Measurements from ENCODE around the gene PDE7B. TPM values are rescaled to one million over a fixed set of nuclear protein-coding genes. Genes with fewer than 3 reads are reported as not detected.

PDE7B gene
- total and polyA plus RNA-seq, 2 experiments from 2014 or later, result 3.1 to 6.8 TPM

DNA sequence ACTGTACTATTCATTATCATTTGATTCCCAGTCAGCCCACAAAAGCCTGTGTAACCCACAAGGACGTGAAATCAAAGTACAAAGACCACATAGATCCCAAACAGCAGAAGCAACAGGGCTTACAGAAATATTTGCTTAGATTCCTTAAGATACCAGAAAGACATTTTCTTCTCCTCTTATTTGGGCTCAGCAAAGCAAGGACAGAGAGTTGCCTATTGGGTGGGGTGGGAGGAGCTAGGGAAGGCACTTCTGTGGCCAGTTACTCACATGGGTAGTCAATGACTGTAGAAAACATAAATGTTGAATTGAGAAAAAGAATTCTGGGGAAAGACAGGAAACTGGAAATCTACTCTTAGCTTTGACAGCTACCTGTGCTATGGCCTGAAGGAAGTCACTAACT, 19.8 kb downstream of the PDE7B start:
- Histone ChIP-seq H2AFZ (peak overlapping the region; percentile 57), H3K9ac (peak overlapping the region; percentile 32)
- in situ Hi-C loops (cut with MboI), result no loop called here

DNA sequence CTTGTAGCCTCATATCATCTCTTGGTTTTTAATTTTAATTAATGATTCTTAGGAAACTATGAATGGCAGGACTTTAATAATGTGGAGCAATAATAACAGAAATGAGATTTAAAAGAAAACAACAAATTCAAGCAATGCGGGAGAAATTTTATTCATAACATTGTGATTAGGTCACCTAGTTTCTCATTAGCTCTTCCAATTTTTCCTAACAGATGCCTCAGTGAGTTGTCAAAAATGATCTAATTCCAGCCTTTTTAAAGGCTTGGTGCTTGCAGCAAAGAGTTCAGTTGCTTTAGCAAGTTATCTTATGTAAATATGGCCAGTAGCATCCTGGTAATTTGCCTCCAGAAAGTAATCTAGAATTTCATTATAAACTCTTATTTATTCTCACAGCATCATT, 20.4 kb downstream of the PDE7B start:
- Histone ChIP-seq H3K4me3 (0 out of 2 replicates have a peak overlapping the region, but pooled peaks have one; percentile 11), H3K9ac (peak overlapping the region; percentile 32), H3K9me3 (ENCODE audit: low read depth) (no peaks in the 10 kb centered on the region), H4K20me1 (ENCODE audit: insufficient read depth) (no peaks in the 10 kb centered on the region), H2AFZ (0 out of 2 replicates have a peak overlapping the region, but pooled peaks have one; percentile 57), H3K79me2 (ENCODE audit: insufficient read depth) (no peaks in the 10 kb centered on the region), H3K9me2 (ENCODE audit: insufficient read depth) (no peaks in the 10 kb centered on the region), H3K36me3 (ENCODE audit: low read depth) (no peaks in the 10 kb centered on the region), H3K4me1 (ENCODE audit: insufficient read depth) (peaks cover 28% of the 10 kb centered on the region), H3F3A (ENCODE audit: insufficient read depth) (peaks cover 17% of the 10 kb centered on the region), H3K27ac (peak overlapping the region; percentile 85), H3K4me2 (ENCODE audit: unreplicated experiment) (peak overlapping the region; percentile 74), H3K27me3 (replicated peaks; ENCODE audit: insufficient read depth) (no peaks in the 10 kb centered on the region)
- WGBS, 2 experiments (ENCODE audit: low coverage in 1 of 2, low lambda C conversion rate in 2 of 2, missing lambda C conversion rate in 2 of 2), result 2 to 7% methylated on average over 1 of the region's 1 CpG
- DNase-seq, result peak; percentile 76
- in situ Hi-C loops (cut with MboI), result no loop called here
- no peak for TF ChIP-seq EZH2phosphoT487 (IDR thresholded peaks at IDR 0.05; ENCODE audit: insufficient read depth, low read depth)
- no peak for TF ChIP-seq EZH2 (IDR thresholded peaks at IDR 0.05; ENCODE audit: insufficient read depth, poor library complexity, severe bottlenecking)

More for the DNA sequence above, 19.8 kb downstream of the PDE7B start:
- Histone ChIP-seq H3K4me3 (no peak overlapping the region), H3K27ac (peak overlapping the region; percentile 85), H4K20me1 (ENCODE audit: insufficient read depth) (no peaks in the 10 kb centered on the region), H3K79me2 (ENCODE audit: insufficient read depth) (no peaks in the 10 kb centered on the region), H3F3A (ENCODE audit: insufficient read depth) (peaks cover 17% of the 10 kb centered on the region), H3K4me2 (ENCODE audit: unreplicated experiment) (peak overlapping the region; percentile 74), H3K27me3 (replicated peaks; ENCODE audit: insufficient read depth) (no peaks in the 10 kb centered on the region), H3K36me3 (ENCODE audit: low read depth) (no peaks in the 10 kb centered on the region), H3K4me1 (ENCODE audit: insufficient read depth) (peaks cover 28% of the 10 kb centered on the region), H3K9me3 (ENCODE audit: low read depth) (no peaks in the 10 kb centered on the region), H3K9me2 (ENCODE audit: insufficient read depth) (no peaks in the 10 kb centered on the region)
- no peak for TF ChIP-seq EZH2phosphoT487 (IDR thresholded peaks at IDR 0.05; ENCODE audit: insufficient read depth, low read depth)
- 82 to 90% methylated on average over 1 of the region's 1 CpG for WGBS, 2 experiments (ENCODE audit: low coverage in 1 of 2, low lambda C conversion rate in 2 of 2, missing lambda C conversion rate in 2 of 2)
- DNase-seq, result peak; percentile 78

DNA sequence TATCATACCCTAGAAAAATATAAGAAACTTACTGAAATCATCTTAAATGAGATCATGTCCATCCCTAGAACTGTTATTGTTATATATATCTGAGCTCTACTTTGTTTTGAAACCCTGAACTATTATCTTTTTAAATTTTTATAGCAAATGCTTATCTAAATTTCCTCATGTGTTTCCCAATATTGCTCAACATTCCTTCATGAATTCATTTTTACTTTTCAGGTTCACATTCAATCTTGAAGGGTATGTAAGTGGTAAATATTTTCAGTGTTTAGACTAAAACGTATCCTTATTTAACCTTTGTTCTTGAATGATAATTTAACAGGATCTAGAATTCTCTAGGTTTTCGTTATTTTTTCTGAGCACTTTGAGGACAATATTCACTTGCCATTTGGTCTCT, 23.9 kb downstream of the PDE7B start:
- Histone ChIP-seq H3K4me3 (no peak overlapping the region), H3K9me2 (ENCODE audit: insufficient read depth) (no peaks in the 10 kb centered on the region), H3K36me3 (ENCODE audit: low read depth) (no peaks in the 10 kb centered on the region), H3K79me2 (ENCODE audit: insufficient read depth) (no peaks in the 10 kb centered on the region), H3K9me3 (ENCODE audit: low read depth) (no peaks in the 10 kb centered on the region), H3K27me3 (replicated peaks; ENCODE audit: insufficient read depth) (no peaks in the 10 kb centered on the region), H3F3A (ENCODE audit: insufficient read depth) (peaks cover 29% of the 10 kb centered on the region), H2AFZ (0 out of 2 replicates have a peak overlapping the region, but pooled peaks have one; percentile 9), H3K27ac (no peak overlapping the region), H3K4me2 (ENCODE audit: unreplicated experiment) (no peak overlapping the region), H4K20me1 (ENCODE audit: insufficient read depth) (no peaks in the 10 kb centered on the region), H3K4me1 (ENCODE audit: insufficient read depth) (peaks cover 32% of the 10 kb centered on the region), H3K9ac (no peak overlapping the region)
- WGBS, 2 experiments (ENCODE audit: low coverage in 1 of 2, low lambda C conversion rate in 2 of 2, missing lambda C conversion rate in 2 of 2), result 76 to 80% methylated on average over 2 of the region's 2 CpGs
- no peak for DNase-seq
- in situ Hi-C loops (cut with MboI), result no loop called here
- TF ChIP-seq EZH2phosphoT487 (IDR thresholded peaks at IDR 0.05; ENCODE audit: insufficient read depth, low read depth) (no peak), EZH2 (IDR thresholded peaks at IDR 0.05; ENCODE audit: insufficient read depth, poor library complexity, severe bottlenecking) (no peak)

DNA sequence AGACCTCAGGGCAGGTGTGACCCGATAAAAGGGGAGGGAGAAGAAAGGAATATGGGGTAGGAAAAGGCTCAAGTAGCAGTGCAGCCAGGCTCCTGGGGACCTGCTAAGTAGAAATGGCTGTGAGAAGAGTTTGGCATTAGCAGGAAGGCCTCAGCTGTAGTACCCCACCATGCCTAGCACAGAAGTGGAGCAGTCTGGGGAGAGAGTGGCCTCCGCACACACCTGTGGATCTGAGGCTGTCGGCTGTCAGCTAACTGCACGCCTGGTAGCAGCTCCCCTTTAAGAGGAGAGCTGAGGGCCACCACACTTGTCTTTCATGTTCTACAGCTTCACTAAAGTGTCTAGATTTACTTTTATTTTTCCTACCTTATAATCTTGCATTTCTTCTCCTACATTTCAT, 24.6 kb downstream of the PDE7B start:
- Histone ChIP-seq H3K79me2 (ENCODE audit: insufficient read depth) (no peaks in the 10 kb centered on the region), H3K9me2 (ENCODE audit: insufficient read depth) (no peaks in the 10 kb centered on the region), H3K27ac (no peak overlapping the region), H3K27me3 (replicated peaks; ENCODE audit: insufficient read depth) (no peaks in the 10 kb centered on the region), H3F3A (ENCODE audit: insufficient read depth) (peaks cover 33% of the 10 kb centered on the region), H3K4me3 (no peak overlapping the region), H4K20me1 (ENCODE audit: insufficient read depth) (no peaks in the 10 kb centered on the region), H3K9me3 (ENCODE audit: low read depth) (no peaks in the 10 kb centered on the region), H3K9ac (no peak overlapping the region), H3K36me3 (ENCODE audit: low read depth) (no peaks in the 10 kb centered on the region), H3K4me1 (ENCODE audit: insufficient read depth) (peaks cover 31% of the 10 kb centered on the region), H2AFZ (0 out of 2 replicates have a peak overlapping the region, but pooled peaks have one; percentile 9), H3K4me2 (ENCODE audit: unreplicated experiment) (no peak overlapping the region)
- 98 to 100% methylated on average over 4 of the region's 4 CpGs for WGBS, 2 experiments (ENCODE audit: low coverage in 1 of 2, low lambda C conversion rate in 2 of 2, missing lambda C conversion rate in 2 of 2)
- TF ChIP-seq EZH2phosphoT487 (IDR thresholded peaks at IDR 0.05; ENCODE audit: insufficient read depth, low read depth), result no peak
- TF ChIP-seq EZH2 (IDR thresholded peaks at IDR 0.05; ENCODE audit: insufficient read depth, poor library complexity, severe bottlenecking), result no peak
- no peak for DNase-seq
- in situ Hi-C loops (cut with MboI), result no loop called here

DNA sequence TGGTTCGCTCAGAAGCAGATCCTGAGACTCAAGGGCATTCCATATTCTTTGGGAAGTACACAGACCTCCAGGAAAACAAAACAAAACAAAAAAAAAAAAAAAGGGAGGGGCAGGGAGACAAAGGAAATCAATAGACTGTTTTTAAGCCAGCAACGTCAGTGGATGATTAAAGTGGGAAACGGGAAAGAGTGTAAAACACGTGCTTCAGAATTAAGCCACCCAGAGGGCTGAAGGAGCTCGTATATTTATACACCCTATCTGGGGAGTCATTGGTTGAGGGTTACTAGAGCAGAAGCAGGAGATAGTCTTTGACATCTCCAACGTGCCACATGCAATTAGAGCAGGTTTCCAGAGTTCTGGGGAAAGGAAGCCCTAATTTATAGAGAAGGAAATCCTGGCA, 26.2 kb downstream of the PDE7B start:
- Histone ChIP-seq H3F3A (ENCODE audit: insufficient read depth) (peaks cover 23% of the 10 kb centered on the region; the same call in 1 of the 2 replicates), H3K79me2 (ENCODE audit: insufficient read depth) (no peaks in the 10 kb centered on the region; the same call in 1 of the 2 replicates), H3K4me1 (ENCODE audit: insufficient read depth) (peaks cover 15% of the 10 kb centered on the region), H3K4me3 (no peak overlapping the region), H3K9me3 (ENCODE audit: low read depth) (no peaks in the 10 kb centered on the region), H3K27ac (no peak overlapping the region), H3K27me3 (replicated peaks; ENCODE audit: insufficient read depth) (no peaks in the 10 kb centered on the region), H3K9ac (no peak overlapping the region), H3K36me3 (ENCODE audit: low read depth) (no peaks in the 10 kb centered on the region), H3K9me2 (ENCODE audit: insufficient read depth) (no peaks in the 10 kb centered on the region), H4K20me1 (ENCODE audit: insufficient read depth) (no peaks in the 10 kb centered on the region), H2AFZ (no peak overlapping the region), H3K4me2 (ENCODE audit: unreplicated experiment) (no peak overlapping the region)
- TF ChIP-seq EZH2 (IDR thresholded peaks at IDR 0.05; ENCODE audit: insufficient read depth, poor library complexity, severe bottlenecking) (no peak), EZH2phosphoT487 (IDR thresholded peaks at IDR 0.05; ENCODE audit: insufficient read depth, low read depth) (no peak)
- in situ Hi-C loops (cut with MboI), result no loop called here
- 61 to 63% methylated on average over 6 of the region's 6 CpGs for WGBS, 2 experiments (ENCODE audit: low coverage in 1 of 2, low lambda C conversion rate in 2 of 2, missing lambda C conversion rate in 2 of 2)
- DNase-seq, result no peak
